Stomach (tissue), 4 donors: Measurements from ENCODE around the gene TRIP6.

ENCODE experiments used
- CTCF ChIP-seq, 7 experiments: fragments of 450-650 bp in 4 of 7; fragments of 200-600 bp in 3 of 7; sonication (generic) in 3 of 7; IDR thresholded peaks; one replicate each; pipeline ENCODE4 v1.5.1; 2016 to 2019; ENCODE audit warnings: antibody characterized with exemption in 7 of 7, control low read depth in 2 of 7, mild to moderate bottlenecking in 1 of 7
- EP300 ChIP-seq: sonication (generic); formaldehyde crosslinking; IDR thresholded peaks from one replicate; pipeline ENCODE4 v1.6.1; 2017; ENCODE audit warnings: antibody characterized with exemption
- POLR2AphosphoS5 ChIP-seq, 3 donors: sonication (generic); formaldehyde crosslinking; IDR thresholded peaks; one replicate each; pipeline ENCODE4 v1.6.1; 2016; ENCODE audit warnings: antibody characterized with exemption in 3 of 3

GRCh38 chr7:100881136-100881535, 13.9 kb downstream of the TRIP6 start:
- TF ChIP-seq EP300 (no peak), POLR2AphosphoS5 (IDR thresholded peaks at IDR 0.05) (no peak), CTCF (IDR thresholded peaks at IDR 0.05) (no peak)
